HEK293T (cell line): ENCODE results near the gene TBX1.

ENCODE experiments used
- ARNT ChIP-seq: fragments of 450-650 bp; IDR thresholded peaks from 2 replicates; pipeline ENCODE4 v1.6.1; 2017; ENCODE audit warnings: mild to moderate bottlenecking
- BHLHE40 ChIP-seq: fragments of 450-650 bp; IDR thresholded peaks from 2 replicates; pipeline ENCODE4 v1.6.1; 2016; ENCODE audit warnings: mild to moderate bottlenecking, moderate library complexity, borderline replicate concordance
- FOXA1 ChIP-seq: fragments of 450-650 bp; IDR thresholded peaks from 2 replicates; pipeline ENCODE4 v1.6.1; 2016; ENCODE audit warnings: mild to moderate bottlenecking
- FOXK2 ChIP-seq: fragments of 450-650 bp; IDR thresholded peaks from 2 replicates; pipeline ENCODE4 v1.6.1; 2016; ENCODE audit warnings: mild to moderate bottlenecking
- FOXM1 ChIP-seq: fragments of 450-650 bp; IDR thresholded peaks from 2 replicates; pipeline ENCODE4 v1.6.1; 2017; ENCODE audit warnings: mild to moderate bottlenecking, borderline replicate concordance
- L3MBTL2 ChIP-seq: fragments of 450-650 bp; conservative IDR thresholded peaks from 2 replicates; pipeline ENCODE4 v1.6.1; 2016; ENCODE audit warnings: mild to moderate bottlenecking
- LEF1 ChIP-seq: fragments of 450-650 bp; IDR thresholded peaks from 2 replicates; pipeline ENCODE4 v1.6.1; 2017; ENCODE audit warnings: mild to moderate bottlenecking, borderline replicate concordance
- NFRKB ChIP-seq: fragments of 450-650 bp; IDR thresholded peaks from 2 replicates; pipeline ENCODE4 v1.6.1; 2016; ENCODE audit warnings: mild to moderate bottlenecking, moderate library complexity
- PKNOX1 ChIP-seq: fragments of 450-650 bp; IDR thresholded peaks from 2 replicates; pipeline ENCODE4 v1.6.1; 2016
- SP1 ChIP-seq: fragments of 450-650 bp; IDR thresholded peaks from 2 replicates; pipeline ENCODE4 v1.6.1; 2017
- SUZ12 ChIP-seq: fragments of 450-650 bp; IDR thresholded peaks from 2 replicates; pipeline ENCODE4 v1.6.1; 2016; ENCODE audit warnings: mild to moderate bottlenecking

- no peak for TF ChIP-seq SP1
- TF ChIP-seq FOXM1, result no peak
- no peak for TF ChIP-seq L3MBTL2
- no peak for TF ChIP-seq PKNOX1
- no peak for TF ChIP-seq FOXA1
- TF ChIP-seq LEF1, result no peak
- TF ChIP-seq ARNT, result no peak
- TF ChIP-seq FOXK2, result no peak
- TF ChIP-seq SUZ12, result no peak
- TF ChIP-seq BHLHE40, result no peak
- TF ChIP-seq NFRKB, result no peak
Measured at GRCh38 chr22:19815823-19816290, 55.3 kb downstream of the TBX1 start.
